ENCODE results near the gene RANBP9. TPM values are rescaled to one million over a fixed set of nuclear protein-coding genes. Genes with fewer than 3 reads are reported as not detected.

RANBP9 gene
- total RNA-seq, 2 donors from 2014 or later, result 43.7 to 45.4 TPM

DNA sequence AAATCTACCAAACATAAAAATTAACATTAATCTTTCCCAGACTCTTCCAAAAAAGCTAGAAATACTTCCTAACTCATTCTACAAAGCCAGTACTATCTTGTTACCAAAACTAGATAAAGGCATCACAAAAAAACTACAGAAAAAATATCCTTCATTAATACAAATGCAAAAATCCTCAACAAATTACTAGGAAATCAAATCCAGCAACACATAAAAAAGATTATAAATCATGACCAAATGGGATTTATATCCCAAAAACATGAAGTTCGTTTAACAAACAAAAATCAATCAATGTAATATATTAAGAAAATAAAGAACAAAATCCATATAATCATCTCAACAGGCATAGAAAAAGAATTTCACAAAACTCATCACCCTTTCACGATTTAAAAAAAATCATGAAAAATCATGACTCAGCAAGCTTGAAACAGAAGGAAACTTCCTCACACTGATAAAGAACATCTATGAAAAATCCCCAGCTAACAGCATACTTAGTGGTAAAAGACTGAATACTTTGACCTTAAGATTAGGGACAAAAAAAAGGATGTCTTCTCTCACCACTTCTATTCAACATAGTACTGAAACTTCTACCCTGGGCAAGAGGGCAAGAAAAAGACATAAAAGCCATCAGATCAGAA, 43.2 kb downstream of the RANBP9 start:
- peaks cover 23% of the 10 kb centered on the region for H3K9me3 ChIP-seq (ENCODE audit: control insufficient read depth, low read length)
- no peaks in the 10 kb centered on the region for H3K27me3 Mint-ChIP-seq (ENCODE audit: insufficient read depth)
- no peak overlapping the region for H3K9ac ChIP-seq (ENCODE audit: extremely low read depth, low read length, poor library complexity, severe bottlenecking)
- no peaks in the 10 kb centered on the region for H3K4me1 ChIP-seq (ENCODE audit: control insufficient read depth, insufficient read depth, low read length)
- no peak overlapping the region for H3K27ac ChIP-seq (ENCODE audit: low read depth, low read length)
- no peaks in the 10 kb centered on the region for H3K27me3 ChIP-seq (ENCODE audit: control insufficient read depth, insufficient read depth, low read length, poor library complexity, severe bottlenecking)
- no peak overlapping the region for H3K4me3 Mint-ChIP-seq
- H3K36me3 ChIP-seq (ENCODE audit: control insufficient read depth, insufficient read depth, low read length), result peaks cover 4% of the 10 kb centered on the region
- DNase-seq, result no peak
- 94 to 100% methylated on average over 1 to 2 of the region's 2 CpGs for WGBS, 2 experiments (ENCODE audit: insufficient coverage in 1 of 2, insufficient read length in 1 of 2)
- H3K9me3 Mint-ChIP-seq, result peaks cover 21% of the 10 kb centered on the region
- H3K36me3 Mint-ChIP-seq (ENCODE audit: low read depth), result peaks cover 14% of the 10 kb centered on the region
- H3K4me1 Mint-ChIP-seq, result peaks cover 35% of the 10 kb centered on the region
- H3K27ac Mint-ChIP-seq, result no peak overlapping the region
- no peak overlapping the region for H3K4me3 ChIP-seq (ENCODE audit: low read length)
- TF ChIP-seq, protein P1, sequence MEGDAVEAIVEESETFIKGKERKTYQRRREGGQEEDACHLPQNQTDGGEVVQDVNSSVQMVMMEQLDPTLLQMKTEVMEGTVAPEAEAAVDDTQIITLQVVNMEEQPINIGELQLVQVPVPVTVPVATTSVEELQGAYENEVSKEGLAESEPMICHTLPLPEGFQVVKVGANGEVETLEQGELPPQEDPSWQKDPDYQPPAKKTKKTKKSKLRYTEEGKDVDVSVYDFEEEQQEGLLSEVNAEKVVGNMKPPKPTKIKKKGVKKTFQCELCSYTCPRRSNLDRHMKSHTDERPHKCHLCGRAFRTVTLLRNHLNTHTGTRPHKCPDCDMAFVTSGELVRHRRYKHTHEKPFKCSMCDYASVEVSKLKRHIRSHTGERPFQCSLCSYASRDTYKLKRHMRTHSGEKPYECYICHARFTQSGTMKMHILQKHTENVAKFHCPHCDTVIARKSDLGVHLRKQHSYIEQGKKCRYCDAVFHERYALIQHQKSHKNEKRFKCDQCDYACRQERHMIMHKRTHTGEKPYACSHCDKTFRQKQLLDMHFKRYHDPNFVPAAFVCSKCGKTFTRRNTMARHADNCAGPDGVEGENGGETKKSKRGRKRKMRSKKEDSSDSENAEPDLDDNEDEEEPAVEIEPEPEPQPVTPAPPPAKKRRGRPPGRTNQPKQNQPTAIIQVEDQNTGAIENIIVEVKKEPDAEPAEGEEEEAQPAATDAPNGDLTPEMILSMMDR (conservative IDR thresholded peaks at IDR 0.05), result no peak

DNA sequence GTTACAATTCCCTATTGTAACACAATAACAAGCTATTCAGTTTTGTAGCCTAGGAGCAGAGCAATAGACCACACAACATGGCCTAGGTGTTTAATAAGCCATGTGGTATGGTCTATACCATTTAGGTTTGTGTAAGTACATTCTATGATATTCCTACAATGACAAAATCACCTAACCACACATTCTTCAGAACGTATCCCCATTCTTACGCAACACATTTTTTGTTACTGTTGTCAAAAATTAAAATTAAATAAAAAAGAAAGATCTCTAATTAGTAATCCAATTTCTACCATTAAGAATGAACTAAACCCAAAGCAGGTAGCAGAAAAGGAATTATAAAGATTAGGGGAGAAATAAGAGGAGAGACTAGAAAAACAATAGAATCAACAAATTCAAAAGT, 44.0 kb downstream of the RANBP9 start:
- H3K9ac ChIP-seq (ENCODE audit: extremely low read depth, low read length, poor library complexity, severe bottlenecking), result no peak overlapping the region
- no peak overlapping the region for H3K4me3 ChIP-seq (ENCODE audit: low read length)
- TF ChIP-seq, protein P1 (conservative IDR thresholded peaks at IDR 0.05), result no peak
- DNase-seq, result no peak
- H3K4me1 ChIP-seq (ENCODE audit: control insufficient read depth, insufficient read depth, low read length), result no peaks in the 10 kb centered on the region
- peaks cover 4% of the 10 kb centered on the region for H3K36me3 ChIP-seq (ENCODE audit: control insufficient read depth, insufficient read depth, low read length)
- H3K9me3 ChIP-seq (ENCODE audit: control insufficient read depth, low read length), result peaks cover 23% of the 10 kb centered on the region
- H3K9me3 Mint-ChIP-seq, result peaks cover 21% of the 10 kb centered on the region
- no peaks in the 10 kb centered on the region for H3K27me3 ChIP-seq (ENCODE audit: control insufficient read depth, insufficient read depth, low read length, poor library complexity, severe bottlenecking)
- H3K36me3 Mint-ChIP-seq (ENCODE audit: low read depth), result peaks cover 14% of the 10 kb centered on the region
- H3K4me3 Mint-ChIP-seq, result no peak overlapping the region
- WGBS, 2 experiments (ENCODE audit: insufficient coverage in 1 of 2, insufficient read length in 1 of 2), result 90% methylated on average over 2 of the region's 2 CpGs; no CpG with 5 or more reads in 1 of the 2 experiments
- H3K27ac ChIP-seq (ENCODE audit: low read depth, low read length), result no peak overlapping the region
- H3K27me3 Mint-ChIP-seq (ENCODE audit: insufficient read depth), result no peaks in the 10 kb centered on the region
- H3K4me1 Mint-ChIP-seq, result peaks cover 32% of the 10 kb centered on the region
- no peak overlapping the region for H3K27ac Mint-ChIP-seq

DNA sequence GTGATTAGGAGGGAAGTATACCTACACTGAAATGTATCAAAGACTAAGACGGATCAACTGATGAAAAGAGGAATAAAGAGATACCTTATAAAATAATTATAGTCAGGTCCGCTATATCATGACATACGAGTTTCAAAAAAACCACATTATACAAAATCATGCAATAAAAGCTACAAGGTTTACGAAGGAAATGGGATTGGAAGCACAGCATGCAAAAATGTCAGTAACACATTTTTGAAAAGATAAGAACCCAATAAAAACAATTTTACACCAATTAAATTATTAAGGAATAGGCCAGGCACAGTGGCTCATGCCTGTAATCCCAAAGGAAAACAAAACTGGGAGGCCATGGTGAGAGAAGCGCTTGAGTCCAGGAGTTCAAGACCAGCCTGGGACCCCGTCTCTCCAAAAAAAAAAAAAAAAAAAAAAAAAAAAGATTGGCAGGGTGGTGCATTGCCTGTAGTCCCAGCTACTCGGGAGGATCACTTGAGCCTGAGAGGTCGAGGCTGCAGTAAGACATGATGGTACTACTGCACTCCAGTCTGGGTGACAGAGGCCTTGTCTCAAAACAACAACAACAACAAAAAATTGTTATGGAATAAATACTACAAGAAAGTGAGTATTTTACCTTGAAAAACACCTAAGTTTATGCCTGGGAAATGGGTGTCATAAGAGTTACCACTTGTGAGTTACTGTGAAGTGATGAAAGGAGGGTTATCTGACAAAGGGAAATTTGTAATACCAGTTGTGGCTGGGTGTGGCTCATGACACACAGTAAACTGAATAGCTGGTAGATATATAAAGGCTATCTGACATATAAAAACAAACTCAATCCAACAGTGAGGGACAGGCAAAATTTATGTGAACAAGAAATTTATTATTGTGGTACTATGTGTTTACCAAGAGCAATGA, 45.2 kb downstream of the RANBP9 start:
- H3K36me3 ChIP-seq (ENCODE audit: control insufficient read depth, insufficient read depth, low read length), result peaks cover 4% of the 10 kb centered on the region
- Mint-ChIP-seq H3K4me3 (no peak overlapping the region), H3K9me3 (peaks cover 21% of the 10 kb centered on the region), H3K36me3 (ENCODE audit: low read depth) (peaks cover 14% of the 10 kb centered on the region), H3K4me1 (peaks cover 30% of the 10 kb centered on the region), H3K27me3 (ENCODE audit: insufficient read depth) (no peaks in the 10 kb centered on the region), H3K27ac (no peak overlapping the region)
- 79 to 89% methylated on average over 2 to 7 of the region's 8 CpGs for WGBS, 2 experiments (ENCODE audit: insufficient coverage in 1 of 2, insufficient read length in 1 of 2)
- no peak for DNase-seq
- no peak overlapping the region for H3K27ac ChIP-seq (ENCODE audit: low read depth, low read length)
- no peaks in the 10 kb centered on the region for H3K27me3 ChIP-seq (ENCODE audit: control insufficient read depth, insufficient read depth, low read length, poor library complexity, severe bottlenecking)
- no peaks in the 10 kb centered on the region for H3K4me1 ChIP-seq (ENCODE audit: control insufficient read depth, insufficient read depth, low read length)
- H3K4me3 ChIP-seq (ENCODE audit: low read length), result no peak overlapping the region
- H3K9me3 ChIP-seq (ENCODE audit: control insufficient read depth, low read length), result peaks cover 23% of the 10 kb centered on the region
- TF ChIP-seq, protein P1 (conservative IDR thresholded peaks at IDR 0.05), result no peak
- no peak overlapping the region for H3K9ac ChIP-seq (ENCODE audit: extremely low read depth, low read length, poor library complexity, severe bottlenecking)

All from endodermal cell (in vitro differentiated cells).